ENCODE measurements around the gene KRT35. TPM values are rescaled to one million over a fixed set of nuclear protein-coding genes. Genes with fewer than 3 reads are reported as not detected.
A peak's percentile ranks its signal among the peaks of the same experiment; 100 is the strongest.

The KRT35 gene
- total and polyA plus RNA-seq, 2 experiments from 2014 or later, result not detected

DNA sequence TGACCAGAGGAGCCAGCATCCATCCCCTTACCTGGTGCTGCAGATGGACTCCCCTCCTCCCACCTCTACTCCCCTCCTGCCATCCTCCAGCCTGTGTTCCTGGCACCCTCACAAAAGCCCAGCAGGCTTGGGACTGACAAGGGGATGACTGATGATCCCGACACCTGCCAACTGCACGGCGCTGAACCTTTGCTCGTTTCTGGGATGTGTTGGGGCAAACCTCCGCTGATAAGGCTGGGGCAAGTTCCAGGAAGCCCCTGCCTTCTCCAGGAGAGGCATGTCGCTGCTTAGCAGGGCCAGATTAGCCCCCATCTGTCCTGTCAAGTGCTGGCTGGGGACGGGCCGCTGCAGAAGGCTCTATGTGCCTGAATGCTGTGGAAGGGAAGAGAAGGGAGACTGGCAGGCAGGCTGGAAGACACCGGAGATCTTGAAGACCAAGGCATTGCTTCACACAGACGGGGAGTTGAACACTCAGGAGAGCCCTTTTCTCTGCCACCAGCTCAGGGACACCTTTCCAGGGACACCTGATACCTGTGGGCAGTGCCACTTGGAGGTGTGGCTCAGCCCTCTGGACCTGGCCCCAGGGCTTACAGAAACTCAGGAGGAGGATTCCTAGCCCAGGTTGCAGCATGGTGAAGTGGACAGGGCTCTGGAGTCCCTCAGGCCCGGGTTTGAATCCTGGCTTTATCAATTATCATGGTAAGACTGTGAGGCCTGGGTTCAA lies 38.7 kb upstream of the KRT35 start:
- H3K79me2 ChIP-seq (ENCODE audit: insufficient read depth), result no peaks in the 10 kb centered on the region
- no peaks in the 10 kb centered on the region for H3K27me3 ChIP-seq (replicated peaks; ENCODE audit: insufficient read depth)
- H3K27ac ChIP-seq, result no peak overlapping the region
- no peak overlapping the region for H2AFZ ChIP-seq
- no peaks in the 10 kb centered on the region for H3K36me3 ChIP-seq (ENCODE audit: low read depth)
- H3K4me1 ChIP-seq (ENCODE audit: insufficient read depth), result peaks cover 17% of the 10 kb centered on the region
- in situ Hi-C loops (cut with MboI), result no loop called here
- WGBS, 2 experiments (ENCODE audit: low coverage in 1 of 2, low lambda C conversion rate in 2 of 2, missing lambda C conversion rate in 2 of 2), result 56 to 67% methylated on average over 10 to 11 of the region's 11 CpGs
- no peak for DNase-seq
- H4K20me1 ChIP-seq (ENCODE audit: insufficient read depth), result no peaks in the 10 kb centered on the region
- H3K9me2 ChIP-seq (ENCODE audit: insufficient read depth), result no peaks in the 10 kb centered on the region
- no peak overlapping the region for H3K9ac ChIP-seq
- no peak overlapping the region for H3K4me3 ChIP-seq
- H3K4me2 ChIP-seq (ENCODE audit: unreplicated experiment), result no peak overlapping the region
- H3K9me3 ChIP-seq (ENCODE audit: low read depth), result no peaks in the 10 kb centered on the region
- TF ChIP-seq EZH2 (IDR thresholded peaks at IDR 0.05; ENCODE audit: insufficient read depth, poor library complexity, severe bottlenecking) (no peak), EZH2phosphoT487 (IDR thresholded peaks at IDR 0.05; ENCODE audit: insufficient read depth, low read depth) (no peak)
- H3F3A ChIP-seq (ENCODE audit: insufficient read depth), result 0 out of 2 replicates have a peak, but pooled peaks cover 6% of the 10 kb centered on the region

DNA sequence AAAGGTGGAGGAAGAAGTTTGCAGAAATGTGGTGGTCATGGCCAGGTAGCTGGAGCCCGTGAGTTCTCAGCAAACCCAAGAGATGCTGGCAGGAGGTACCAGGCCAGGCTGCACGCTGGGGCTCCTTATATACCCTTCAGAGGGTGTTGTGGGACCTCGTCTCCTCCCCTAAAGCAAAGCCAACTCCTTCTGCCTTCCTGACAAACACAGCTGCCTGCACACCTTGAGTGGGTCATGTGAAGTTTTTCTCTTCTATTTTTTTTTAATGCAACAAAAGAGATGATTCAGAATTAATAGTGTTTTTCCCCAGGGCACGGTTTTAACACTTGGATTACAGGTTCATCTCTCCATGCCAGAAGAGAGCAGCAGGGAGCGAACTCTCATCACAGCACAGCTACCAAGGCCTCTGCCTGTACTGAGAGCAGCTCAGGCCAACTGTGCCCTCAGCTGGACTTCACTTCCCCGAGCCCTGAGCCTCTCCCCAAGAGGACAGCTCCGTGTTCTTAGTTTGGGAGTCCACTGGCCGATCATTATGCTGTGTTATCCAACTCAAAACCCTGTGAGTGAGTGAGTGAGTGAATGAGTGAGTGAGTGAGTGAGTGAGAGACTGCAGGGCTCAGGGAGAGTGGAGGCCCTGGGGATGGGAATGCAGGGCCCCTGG lies 38.0 kb upstream of the KRT35 start, which contains the start of gene KRT15:
Gene KRT15 (minus strand): TSS at position 102 of the 661 bp plus-strand sequence. CDS start 63 bp downstream, at position 39.
- 75 to 76% methylated on average over 7 to 8 of the region's 8 CpGs for WGBS, 2 experiments (ENCODE audit: low coverage in 1 of 2, low lambda C conversion rate in 2 of 2, missing lambda C conversion rate in 2 of 2)
- H4K20me1 ChIP-seq (ENCODE audit: insufficient read depth), result no peaks in the 10 kb centered on the region
- no peak within 1 kb of the TSS for H3K27ac ChIP-seq
- DNase-seq, result peak; percentile 34
- no peak for TF ChIP-seq EZH2 (IDR thresholded peaks at IDR 0.05; ENCODE audit: insufficient read depth, poor library complexity, severe bottlenecking)
- no peak for TF ChIP-seq EZH2phosphoT487 (IDR thresholded peaks at IDR 0.05; ENCODE audit: insufficient read depth, low read depth)
- no peak within 1 kb of the TSS for H3K4me2 ChIP-seq (ENCODE audit: unreplicated experiment)
- no peak within 1 kb of the TSS for H3K4me3 ChIP-seq
- in situ Hi-C loops (cut with MboI), result no loop called here
- no peaks in the 10 kb centered on the region for H3K79me2 ChIP-seq (ENCODE audit: insufficient read depth)
- no peaks in the 10 kb centered on the region for H3K9me2 ChIP-seq (ENCODE audit: insufficient read depth)
- no peaks in the 10 kb centered on the region for H3K27me3 ChIP-seq (replicated peaks; ENCODE audit: insufficient read depth)
- H3F3A ChIP-seq (ENCODE audit: insufficient read depth), result 0 out of 2 replicates have a peak, but pooled peaks cover 6% of the 10 kb centered on the region
- H3K9ac ChIP-seq, result no peak within 1 kb of the TSS
- H3K36me3 ChIP-seq (ENCODE audit: low read depth), result no peaks in the 10 kb centered on the region
- H3K9me3 ChIP-seq (ENCODE audit: low read depth), result no peaks in the 10 kb centered on the region
- no peak within 1 kb of the TSS for H2AFZ ChIP-seq
- H3K4me1 ChIP-seq (ENCODE audit: insufficient read depth), result peaks cover 17% of the 10 kb centered on the region

DNA sequence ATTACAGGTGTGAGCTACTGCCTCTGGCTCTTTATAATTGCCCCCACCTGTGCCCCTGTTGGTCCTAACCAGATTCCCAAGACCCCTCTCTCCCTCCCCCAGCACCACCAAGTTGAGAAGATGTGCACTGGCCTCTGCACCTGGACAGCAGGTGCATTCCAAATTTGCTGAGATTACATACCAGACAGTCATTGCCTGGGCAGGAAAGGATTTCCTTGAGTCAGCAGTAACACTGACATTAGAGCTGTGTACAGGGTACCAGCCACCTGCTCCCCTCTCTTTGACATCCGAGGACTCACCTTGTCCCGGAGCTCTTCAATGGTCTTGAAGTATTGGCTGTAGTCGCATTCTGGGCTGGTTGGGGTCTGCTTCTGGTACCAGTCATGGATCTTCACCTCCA lies 37.1 kb upstream of the KRT35 start:
- no peak overlapping the region for H3K9ac ChIP-seq
- no peak overlapping the region for H3K4me2 ChIP-seq (ENCODE audit: unreplicated experiment)
- no peaks in the 10 kb centered on the region for H4K20me1 ChIP-seq (ENCODE audit: insufficient read depth)
- no peaks in the 10 kb centered on the region for H3K27me3 ChIP-seq (replicated peaks; ENCODE audit: insufficient read depth)
- H3K9me2 ChIP-seq (ENCODE audit: insufficient read depth), result no peaks in the 10 kb centered on the region
- H3K27ac ChIP-seq, result no peak overlapping the region
- H2AFZ ChIP-seq, result no peak overlapping the region
- no peak for DNase-seq
- 97 to 98% methylated on average over 3 of the region's 3 CpGs for WGBS, 2 experiments (ENCODE audit: low coverage in 1 of 2, low lambda C conversion rate in 2 of 2, missing lambda C conversion rate in 2 of 2)
- no peaks in the 10 kb centered on the region for H3K36me3 ChIP-seq (ENCODE audit: low read depth)
- no peak for TF ChIP-seq EZH2 (IDR thresholded peaks at IDR 0.05; ENCODE audit: insufficient read depth, poor library complexity, severe bottlenecking)
- no peak for TF ChIP-seq EZH2phosphoT487 (IDR thresholded peaks at IDR 0.05; ENCODE audit: insufficient read depth, low read depth)
- peaks cover 17% of the 10 kb centered on the region for H3K4me1 ChIP-seq (ENCODE audit: insufficient read depth)
- H3K79me2 ChIP-seq (ENCODE audit: insufficient read depth), result no peaks in the 10 kb centered on the region
- no peak overlapping the region for H3K4me3 ChIP-seq
- H3F3A ChIP-seq (ENCODE audit: insufficient read depth), result 0 out of 2 replicates have a peak, but pooled peaks cover 3% of the 10 kb centered on the region
- no peaks in the 10 kb centered on the region for H3K9me3 ChIP-seq (ENCODE audit: low read depth)
- in situ Hi-C loops (cut with MboI), result no loop called here

DNA sequence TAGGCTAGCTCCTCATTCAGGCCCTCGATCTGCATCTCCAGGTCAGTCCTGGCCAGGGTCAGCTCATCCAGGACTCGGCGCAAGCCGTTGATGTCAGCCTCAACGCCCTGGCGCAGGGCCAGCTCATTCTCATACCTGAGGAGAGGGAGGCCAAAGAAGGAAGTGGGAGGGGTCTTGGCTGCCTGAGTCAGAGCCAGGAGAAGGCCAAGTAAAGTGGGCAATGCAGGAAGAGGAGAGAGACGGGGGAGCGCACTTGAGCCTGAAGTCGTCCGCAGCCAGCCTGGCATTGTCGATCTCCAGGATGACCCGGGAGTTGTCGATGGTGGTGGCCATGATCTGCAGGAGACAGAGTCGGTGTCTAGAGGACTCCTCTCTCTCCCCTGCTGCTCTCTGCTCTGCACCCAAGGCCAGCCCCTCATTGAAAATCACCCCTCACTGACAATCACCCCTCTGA lies 35.9 kb upstream of the KRT35 start:
- TF ChIP-seq EZH2 (IDR thresholded peaks at IDR 0.05; ENCODE audit: insufficient read depth, poor library complexity, severe bottlenecking) (no peak), EZH2phosphoT487 (IDR thresholded peaks at IDR 0.05; ENCODE audit: insufficient read depth, low read depth) (no peak)
- in situ Hi-C loops (cut with MboI), result no loop called here
- no peaks in the 10 kb centered on the region for H3K9me2 ChIP-seq (ENCODE audit: insufficient read depth)
- no peaks in the 10 kb centered on the region for H4K20me1 ChIP-seq (ENCODE audit: insufficient read depth)
- no peaks in the 10 kb centered on the region for H3K79me2 ChIP-seq (ENCODE audit: insufficient read depth)
- no peak overlapping the region for H3K27ac ChIP-seq
- H3K4me1 ChIP-seq (ENCODE audit: insufficient read depth), result peaks cover 9% of the 10 kb centered on the region
- H3F3A ChIP-seq (ENCODE audit: insufficient read depth), result no peaks in the 10 kb centered on the region
- no peak for DNase-seq
- H3K9me3 ChIP-seq (ENCODE audit: low read depth), result no peaks in the 10 kb centered on the region
- H2AFZ ChIP-seq, result no peak overlapping the region
- H3K9ac ChIP-seq, result no peak overlapping the region
- no peaks in the 10 kb centered on the region for H3K27me3 ChIP-seq (replicated peaks; ENCODE audit: insufficient read depth)
- no peak overlapping the region for H3K4me3 ChIP-seq
- H3K4me2 ChIP-seq (ENCODE audit: unreplicated experiment), result no peak overlapping the region
- WGBS, 2 experiments (ENCODE audit: low coverage in 1 of 2, low lambda C conversion rate in 2 of 2, missing lambda C conversion rate in 2 of 2), result 90 to 91% methylated on average over 14 of the region's 14 CpGs
- no peaks in the 10 kb centered on the region for H3K36me3 ChIP-seq (ENCODE audit: low read depth)
